ENCODE measurements around the gene EMSY. TPM values are rescaled to one million over a fixed set of nuclear protein-coding genes. Genes with fewer than 3 reads are reported as not detected.
A peak's percentile ranks its signal among the peaks of the same experiment; 100 is the strongest.

Gene EMSY
- total and polyA plus RNA-seq, 2 of the 8 experiments (the other 6 are each of a cell fraction or from before 2014, with no cell fraction given), result 29.6 to 34.6 TPM

DNA sequence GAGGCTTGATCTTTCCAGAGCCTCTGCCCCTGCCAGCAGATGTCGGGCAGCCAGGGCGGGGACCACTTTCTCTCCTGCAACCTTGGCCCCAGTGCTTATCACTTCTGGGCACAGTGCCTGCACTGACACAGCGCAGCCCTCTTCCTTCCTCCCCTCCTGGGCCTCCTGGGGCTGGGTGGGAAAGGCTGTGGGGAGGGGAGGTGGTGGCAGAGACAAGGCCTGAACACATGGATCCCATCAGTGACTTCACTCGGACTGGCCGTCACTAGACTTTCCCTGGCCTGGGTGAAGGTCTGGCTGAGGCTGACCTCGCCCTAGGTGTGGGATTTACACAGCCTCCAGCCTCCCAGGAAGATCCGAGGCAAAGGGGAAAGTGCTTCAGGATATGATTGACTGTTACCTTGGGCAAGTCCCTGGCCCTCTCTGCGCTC is 157.6 kb downstream of the EMSY start:
- no peak overlapping the region for H2BK20ac ChIP-seq (ENCODE audit: low read length)
- H3K4me1 ChIP-seq (replicated peaks in 1 of 4; ENCODE audit: control insufficient read depth in 3 of 4, insufficient read depth in 4 of 4, low read length in 3 of 4), result no peaks in the 10 kb centered on the region
- FAIRE-seq (no peak), DNase-seq (ENCODE audit: low read depth in 1 of 2, low spot score in 2 of 2) (peak in 1 of 2 experiments; percentile 33)
- H2BK5ac ChIP-seq (ENCODE audit: low read depth, low read length), result no peak overlapping the region
- no peaks in the 10 kb centered on the region for H3K36me3 ChIP-seq (ENCODE audit: control insufficient read depth in 2 of 4, insufficient read depth in 4 of 4, low read length in 3 of 4)
- no peak overlapping the region for H3K4me2 ChIP-seq (ENCODE audit: insufficient read depth in 1 of 2, low read depth in 2 of 2, low read length in 2 of 2)
- no peaks in the 10 kb centered on the region for H3K9me3 ChIP-seq (ENCODE audit: insufficient read depth in 2 of 2, low read depth in 1 of 2, low read length in 1 of 2)
- ChIA-PET POLR2A (ENCODE audit: partially characterized antibody) (no interaction called here), CTCF (ENCODE audit: partially characterized antibody) (interaction anchor here (1.0 to 1.6 kb wide), 2 partner anchors 78 to 79 kb away, joined by 3 to 4 read pairs; no protein-coding TSS in a partner anchor)
- H3K9ac ChIP-seq (replicated peaks in 1 of 4; ENCODE audit: extremely low read depth in 1 of 4, low read depth in 3 of 4, low read length in 3 of 4), result no peak overlapping the region
- no peaks in the 10 kb centered on the region; the same call in 1 of the 2 replicates for H3K79me1 ChIP-seq (ENCODE audit: low read depth, low read length)
- H3K56ac ChIP-seq (replicated peaks; ENCODE audit: insufficient read length, low read depth, low read length), result no peak overlapping the region
- H3K4ac ChIP-seq (replicated peaks; ENCODE audit: insufficient read length, low read depth, low read length), result no peak overlapping the region
- H2AFZ ChIP-seq (ENCODE audit: low read length), result no peak overlapping the region
- no peaks in the 10 kb centered on the region for H3K23me2 ChIP-seq (ENCODE audit: low read depth, low read length)
- H2BK15ac ChIP-seq (ENCODE audit: low read length), result no peak overlapping the region
- no peak overlapping the region for H3K18ac ChIP-seq (ENCODE audit: extremely low read depth, low read length)
- no peaks in the 10 kb centered on the region for H3K79me2 ChIP-seq (ENCODE audit: control insufficient read depth in 1 of 2, insufficient read depth in 2 of 2, low read length in 2 of 2)
- H3K14ac ChIP-seq (ENCODE audit: insufficient read length), result no peak overlapping the region
- no peak overlapping the region for H4K91ac ChIP-seq (replicated peaks; ENCODE audit: insufficient read length, low read length)
- H4K5ac ChIP-seq (ENCODE audit: insufficient read length, low read depth, low read length), result no peak overlapping the region
- H2AK5ac ChIP-seq (ENCODE audit: low read depth, low read length), result no peak overlapping the region
- H3K23ac ChIP-seq (ENCODE audit: insufficient read length), result no peak overlapping the region
- H3K4me3 ChIP-seq (ENCODE audit: extremely low read depth in 1 of 4, insufficient read depth in 2 of 4, low read depth in 3 of 4, low read length in 4 of 4), result no peak overlapping the region
- no peak overlapping the region for H2BK12ac ChIP-seq (ENCODE audit: low read depth, low read length)
- H2BK120ac ChIP-seq (replicated peaks; ENCODE audit: low read depth, low read length), result no peak overlapping the region
- H4K20me1 ChIP-seq (replicated peaks in 1 of 2; ENCODE audit: control insufficient read depth in 1 of 2, insufficient read depth in 2 of 2, low read length in 2 of 2), result no peaks in the 10 kb centered on the region
- 86% methylated on average over 7 of the region's 8 CpGs; no CpG with 5 or more reads in 1 of the 2 experiments for WGBS, 2 experiments (ENCODE audit: extremely low coverage in 1 of 2, insufficient coverage in 1 of 2, insufficient read length in 1 of 2, insufficient replicate concordance in 2 of 2, low coverage in 1 of 2, low lambda C conversion rate in 2 of 2, missing lambda C conversion rate in 1 of 2)
- H4K8ac ChIP-seq (ENCODE audit: extremely low read depth, insufficient read depth, low read length), result no peak overlapping the region
- no peak overlapping the region for H3K27ac ChIP-seq (ENCODE audit: low read depth, low read length)
- H3K27me3 ChIP-seq (replicated peaks in 1 of 4; ENCODE audit: control insufficient read depth in 3 of 4, extremely low read depth in 1 of 4, insufficient read depth in 3 of 4, low read length in 3 of 4), result no peaks in the 10 kb centered on the region
- TF ChIP-seq, protein P1, sequence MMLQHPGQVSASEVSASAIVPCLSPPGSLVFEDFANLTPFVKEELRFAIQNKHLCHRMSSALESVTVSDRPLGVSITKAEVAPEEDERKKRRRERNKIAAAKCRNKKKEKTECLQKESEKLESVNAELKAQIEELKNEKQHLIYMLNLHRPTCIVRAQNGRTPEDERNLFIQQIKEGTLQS (IDR thresholded peaks at IDR 0.05; ENCODE audit: insufficient read depth, low read depth, low read length), result no peak
- TF ChIP-seq, protein P2, sequence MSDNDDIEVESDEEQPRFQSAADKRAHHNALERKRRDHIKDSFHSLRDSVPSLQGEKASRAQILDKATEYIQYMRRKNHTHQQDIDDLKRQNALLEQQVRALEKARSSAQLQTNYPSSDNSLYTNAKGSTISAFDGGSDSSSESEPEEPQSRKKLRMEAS (IDR thresholded peaks at IDR 0.05), result no peak
- TF ChIP-seq SIX5 (IDR thresholded peaks at IDR 0.05; ENCODE audit: low read depth, low read length), result no peak
- no peak for TF ChIP-seq TAF7 (optimal IDR thresholded peaks at IDR 0.05; ENCODE audit: borderline replicate concordance, low read depth, low read length)
- TF ChIP-seq CHD2 (IDR thresholded peaks at IDR 0.05; ENCODE audit: low read length), result no peak
- no peak for TF ChIP-seq POU5F1 (IDR thresholded peaks at IDR 0.05; ENCODE audit: low read depth, low read length)
- no peak for TF ChIP-seq CREB1 (IDR thresholded peaks at IDR 0.05)
- no peak for TF ChIP-seq FOSL1 (IDR thresholded peaks at IDR 0.05; ENCODE audit: insufficient read depth, low read depth, low read length)
- no peak for TF ChIP-seq CTBP2 (IDR thresholded peaks at IDR 0.05; ENCODE audit: borderline replicate concordance, insufficient read depth, insufficient read length, low read length)
- TF ChIP-seq HDAC2 (IDR thresholded peaks at IDR 0.05; ENCODE audit: borderline replicate concordance in 1 of 2, low read depth in 2 of 2, low read length in 2 of 2), result no peak
- no peak for TF ChIP-seq SIRT6 (IDR thresholded peaks at IDR 0.05; ENCODE audit: low read length)
- no peak for TF ChIP-seq RXRA (IDR thresholded peaks at IDR 0.05; ENCODE audit: insufficient read depth, low read depth, low read length)
- no peak for TF ChIP-seq ASH2L (IDR thresholded peaks at IDR 0.05; ENCODE audit: low read length)
- no peak for TF ChIP-seq SUZ12 (IDR thresholded peaks at IDR 0.05; ENCODE audit: low read length)
